Sciatic nerve (tissue), 2 donors: Measurements from ENCODE around the gene ACOT12. TPM values are rescaled to one million over a fixed set of nuclear protein-coding genes. Genes with fewer than 3 reads are reported as not detected.
"Not testable (repeated sequence)": the region's sequence is repeated elsewhere in the genome, so short reads cannot be mapped to it uniquely, and the experiment has no call there.

Experiments
- ATAC-seq: fragments of 200-7000 bp; cut with Tn5 transposase; one replicate; pipeline ENCODE4 v1.9.1; 2020; ENCODE audit warnings: mild to moderate bottlenecking, moderate library complexity
- DNase-seq: peaks from one replicate; pipeline ENCODE4 v3.0.0-alpha.2; 2020; ENCODE audit warnings: low spot score
- intact Hi-C: fragments of 100-400 bp; cut with DNase I; formaldehyde crosslinking; loops from one replicate; pipeline ENCODE4 v1.14.2; 2022
- total RNA-seq: library from RNA; stranded (reverse); fragmentation: NEBNext Ultra II Directional; extraction: Animal tissue kit (Norgen Biotek cat#: 25700); gene quantifications from one replicate; pipeline ENCODE4 v1.2.1, GENCODE V29; 2021
- donor health status: DM: no; HTN: no; CAD: no.
- donor health status: DM: no; HTN: no; CAD: no.

ACOT12 gene
- total RNA-seq, 1 donor from 2014 or later, result not detected

GRCh38 chr5:81354093-81354492, 39.8 kb downstream of the ACOT12 start:
- DNase-seq (no peak), ATAC-seq (no peak)
- intact Hi-C loops, result no loop called here

GRCh38 chr5:81353189-81353588, 40.7 kb downstream of the ACOT12 start:
- intact Hi-C loops, result no loop called here
- no peak for ATAC-seq
- DNase-seq, result no peak

DNA sequence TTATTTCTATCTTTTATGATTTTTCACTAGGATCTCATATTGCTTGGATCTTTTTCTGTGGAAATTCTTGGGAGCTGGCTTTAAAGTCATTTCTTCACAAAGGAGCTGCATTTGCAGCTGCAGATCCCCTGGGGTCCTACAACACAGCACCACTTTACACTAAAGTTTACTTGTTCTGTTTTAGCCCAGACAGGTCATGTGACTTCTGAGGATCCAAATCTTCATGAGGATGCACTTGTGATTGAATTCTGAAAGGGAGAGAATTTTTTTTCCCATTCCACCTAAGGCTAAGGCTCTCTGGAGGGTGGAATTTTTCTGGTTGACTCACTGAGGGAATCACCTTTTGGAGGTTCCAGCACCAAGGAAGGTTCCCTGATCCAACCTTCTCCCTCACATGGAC, 43.4 kb downstream of the ACOT12 start:
- ATAC-seq (no peak), DNase-seq (no peak)
- intact Hi-C loops, result no loop called here

GRCh38 chr5:81349161-81349560, 44.8 kb downstream of the ACOT12 start:
- DNase-seq, result no peak
- no peak for ATAC-seq
- intact Hi-C loops, result no loop called here

DNA sequence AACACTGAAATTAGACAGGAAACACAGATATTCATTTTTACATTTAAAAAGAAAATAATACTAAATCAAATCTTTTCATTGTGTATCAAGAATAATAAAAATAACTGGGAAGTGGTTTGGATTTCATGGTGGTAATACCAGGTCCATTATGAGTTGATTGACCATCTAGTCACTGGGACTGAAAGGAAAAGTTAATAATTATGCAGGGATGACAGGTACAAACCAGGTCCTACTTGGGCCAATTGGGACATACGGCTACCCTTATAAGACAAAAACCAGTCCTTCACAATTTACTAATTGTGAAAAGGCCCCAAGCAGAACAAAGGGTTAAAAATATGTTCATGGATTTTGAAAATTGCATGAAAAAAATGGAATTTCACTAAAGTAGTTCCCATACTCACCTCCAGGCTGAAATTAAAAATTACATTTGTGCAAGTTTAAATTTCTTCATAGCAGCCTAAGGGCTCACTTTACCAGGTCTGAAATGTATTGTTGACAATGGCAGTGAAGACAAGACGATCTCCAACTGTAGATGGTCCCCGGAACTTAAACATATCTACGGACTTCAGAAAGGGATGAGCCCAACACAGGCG, 48.4 kb downstream of the ACOT12 start:
- ATAC-seq (no peak), DNase-seq (no peak)
- intact Hi-C loops, result no loop called here

DNA sequence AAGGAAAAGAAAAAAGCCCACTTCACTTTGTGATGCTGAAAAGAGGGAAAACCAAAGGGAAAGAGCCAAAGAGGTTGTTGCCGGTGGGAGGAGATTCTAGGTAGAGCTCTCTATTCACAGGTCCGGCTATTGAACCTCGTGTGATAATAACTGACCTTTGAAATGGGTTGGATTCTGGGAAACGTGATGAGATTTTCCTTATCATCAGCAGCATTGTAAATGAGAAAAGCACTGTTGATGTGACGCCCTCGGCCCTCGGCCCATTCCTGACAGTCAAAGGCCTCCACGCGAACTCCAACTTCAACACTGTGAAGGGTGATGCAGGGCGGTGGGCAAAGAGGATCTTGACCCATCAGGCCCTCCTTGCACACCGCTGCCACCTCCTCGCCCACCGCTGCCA, 49.2 kb downstream of the ACOT12 start:
- intact Hi-C loops, result no loop called here
- ATAC-seq, result no peak
- no peak for DNase-seq

- ATAC-seq, intact Hi-C loops, DNase-seq: not testable (repeated sequence)
These were observed 55.7 kb downstream of the ACOT12 start for GRCh38 chr5:81338213-81338612.

DNA sequence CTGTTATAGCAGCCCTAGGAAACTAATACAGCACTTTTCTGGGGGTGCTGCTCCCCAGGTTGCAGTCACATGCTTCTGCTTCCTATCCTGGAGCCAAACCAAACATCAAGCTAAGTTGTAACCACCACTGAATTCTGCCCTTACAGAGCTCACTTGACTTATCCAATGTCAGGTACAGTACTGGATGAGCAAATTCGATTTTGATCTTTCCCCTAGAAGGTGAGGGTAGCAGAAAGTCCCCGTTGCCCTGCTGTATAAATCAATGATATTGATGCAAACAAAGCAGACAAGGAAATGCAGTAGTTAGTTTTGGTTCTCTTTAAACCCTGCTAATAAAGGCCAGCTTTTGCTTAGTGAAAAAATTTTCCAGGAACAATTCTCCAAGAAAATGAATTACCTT, 56.1 kb downstream of the ACOT12 start:
- DNase-seq (no peak), ATAC-seq (no peak)
- intact Hi-C loops, result no loop called here

DNA sequence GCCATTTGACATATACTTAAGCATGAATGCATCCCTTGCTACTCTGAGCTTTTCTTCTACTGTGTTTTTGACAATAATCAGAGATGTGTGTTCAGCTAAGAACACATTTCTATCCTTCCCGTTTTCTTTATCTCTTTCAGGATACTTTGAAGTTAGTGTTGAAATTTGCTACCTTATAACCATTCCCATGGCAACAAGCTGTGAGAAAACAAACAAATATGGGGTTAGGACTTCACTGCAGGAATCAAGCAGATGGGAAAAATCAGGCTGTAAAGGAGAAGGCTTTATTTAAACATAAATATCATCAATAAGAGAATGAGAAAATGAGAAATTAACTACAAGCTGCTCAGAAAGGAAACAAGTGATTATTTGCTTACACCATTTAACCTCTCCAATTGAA, 57.4 kb downstream of the ACOT12 start:
- ATAC-seq, result no peak
- intact Hi-C loops, result no loop called here
- no peak for DNase-seq

GRCh38 chr5:81335946-81336345, 58.0 kb downstream of the ACOT12 start:
- DNase-seq (no peak), ATAC-seq (no peak)
- intact Hi-C loops, result no loop called here

GRCh38 chr5:81334304-81335061, 59.5 kb downstream of the ACOT12 start:
- intact Hi-C loops, result no loop called here
- peak; percentile 65 for ATAC-seq
- DNase-seq, result no peak

DNA sequence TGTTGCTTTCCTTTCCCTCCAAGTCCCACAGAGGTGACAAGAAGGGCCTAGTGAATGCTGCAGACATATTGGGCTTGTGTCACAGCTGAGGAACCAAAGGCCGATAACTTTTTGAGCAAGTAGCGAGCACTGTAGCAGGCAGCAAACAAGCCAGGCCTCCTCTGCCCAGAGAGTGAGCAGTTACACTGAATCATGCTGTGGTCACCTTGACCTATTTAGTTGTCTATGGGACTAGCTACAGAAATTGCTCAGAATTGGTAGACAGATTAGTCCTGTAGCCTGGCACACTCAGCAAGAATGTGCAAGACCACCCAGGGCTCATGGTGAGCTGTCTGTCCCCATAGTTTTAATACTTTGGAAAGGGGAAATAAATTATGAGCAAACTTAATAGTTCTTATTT, 67.4 kb downstream of the ACOT12 start:
- intact Hi-C loops, result no loop called here
- no peak for ATAC-seq
- no peak for DNase-seq

- DNase-seq (no peak), ATAC-seq (no peak)
- intact Hi-C loops, result no loop called here
These were observed 76.4 kb downstream of the ACOT12 start for GRCh38 chr5:81317536-81317935.

DNA sequence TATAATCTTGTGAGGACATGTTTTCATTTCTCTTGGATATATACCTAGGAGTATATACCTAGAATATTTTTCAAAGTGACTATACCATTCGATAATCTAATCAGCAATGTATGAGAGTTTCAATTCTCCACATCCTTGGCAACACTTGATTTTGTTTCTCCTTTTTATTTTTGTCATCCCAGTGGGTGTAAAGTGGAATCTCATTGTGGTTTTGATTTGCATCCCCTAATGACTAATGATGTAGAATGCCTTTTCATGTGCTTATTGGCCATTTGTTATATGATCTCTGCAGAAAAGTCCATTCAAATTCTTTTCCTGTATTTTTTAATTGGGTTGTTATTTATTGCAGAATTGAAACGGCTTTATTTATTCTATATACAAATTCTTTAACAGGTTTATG, 77.4 kb downstream of the ACOT12 start:
- no peak for ATAC-seq
- intact Hi-C loops, result no loop called here
- no peak for DNase-seq

- intact Hi-C loops, result no loop called here
- no peak for ATAC-seq
These were observed 78.1 kb downstream of the ACOT12 start for GRCh38 chr5:81315830-81316229.

GRCh38 chr5:81315336-81315735, 78.6 kb downstream of the ACOT12 start:
- no peak for ATAC-seq
- intact Hi-C loops, result no loop called here
- DNase-seq, result no peak

More at GRCh38 chr5:81315830-81316229, 78.1 kb downstream of the ACOT12 start:
- no peak for DNase-seq

GRCh38 chr5:81314581-81314980, 79.4 kb downstream of the ACOT12 start:
- ATAC-seq (no peak), DNase-seq (no peak)
- intact Hi-C loops, result no loop called here

DNA sequence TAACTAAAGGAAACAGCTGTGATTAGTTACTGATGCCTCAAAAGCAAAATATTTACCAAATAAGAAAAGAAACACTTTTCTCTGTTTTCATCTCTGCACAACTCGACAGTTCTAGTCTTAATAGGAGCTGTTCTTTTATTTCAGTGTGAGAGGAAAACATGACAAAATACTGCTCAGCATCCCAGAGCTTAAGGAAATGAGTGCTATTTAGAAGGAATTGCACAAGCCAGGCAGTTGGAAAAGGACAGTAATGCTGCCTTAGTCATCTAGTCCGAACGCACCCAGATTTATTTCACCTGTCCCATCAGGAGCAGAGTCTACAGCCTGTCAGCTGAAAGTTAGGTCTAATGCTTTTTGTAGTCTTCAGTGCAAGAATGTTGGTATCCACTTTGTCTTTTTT, 80.2 kb downstream of the ACOT12 start:
- intact Hi-C loops, result no loop called here
- DNase-seq (no peak), ATAC-seq (no peak)

- DNase-seq, result no peak
- intact Hi-C loops, result no loop called here
- ATAC-seq, result no peak
These were observed 80.7 kb downstream of the ACOT12 start for GRCh38 chr5:81313278-81313677.

GRCh38 chr5:81310402-81311063, 83.4 kb downstream of the ACOT12 start:
- ATAC-seq (no peak), DNase-seq (no peak)
- intact Hi-C loops, result no loop called here
